Prostate gland (tissue), 2 donors: ENCODE data around the gene ZMIZ1.

Experiments
- POLR2A ChIP-seq: fragments of 450-650 bp; IDR thresholded peaks from one replicate; pipeline ENCODE4 v1.6.1; 2016; ENCODE audit warnings: antibody characterized with exemption, mild to moderate bottlenecking
- POLR2AphosphoS5 ChIP-seq: sonication (generic); formaldehyde crosslinking; IDR thresholded peaks from one replicate; pipeline ENCODE4 v1.6.1; 2017; ENCODE audit warnings: antibody characterized with exemption
- TF ChIP-seq, protein P1 (sequence below), 4 experiments: fragments of 200-600 bp in 2 of 4; fragments of 450-650 bp in 2 of 4; sonication (generic) in 2 of 4; IDR thresholded peaks; 1 replicate in 3 of 4; 2 replicates in 1 of 4; pipeline ENCODE4 v1.5.1; 2016 to 2019; ENCODE audit warnings: antibody characterized with exemption in 4 of 4, mild to moderate bottlenecking in 2 of 4, moderate library complexity in 2 of 4

DNA sequence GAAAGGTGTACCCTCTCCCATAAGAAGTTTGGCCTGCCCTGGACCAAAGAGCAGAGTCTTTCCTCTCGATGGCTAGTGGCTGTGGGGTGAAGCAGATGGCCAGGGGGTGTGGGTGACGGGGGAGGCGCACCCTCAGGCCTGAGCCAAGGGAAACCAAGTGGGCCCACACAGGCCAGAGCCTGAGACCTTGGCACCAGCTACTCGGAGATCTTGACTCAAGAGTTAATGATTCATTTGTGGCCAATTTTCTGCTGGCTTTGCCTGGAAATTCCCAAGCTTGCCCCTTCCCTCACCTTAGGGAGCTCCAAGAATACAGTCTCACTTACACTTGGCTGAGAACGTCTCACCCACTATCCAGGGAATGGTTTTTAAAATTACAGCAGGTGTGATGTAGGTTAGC is 42.7 kb downstream of the ZMIZ1 start:
- TF ChIP-seq POLR2A (no peak), POLR2AphosphoS5 (no peak)
- TF ChIP-seq, protein P1, sequence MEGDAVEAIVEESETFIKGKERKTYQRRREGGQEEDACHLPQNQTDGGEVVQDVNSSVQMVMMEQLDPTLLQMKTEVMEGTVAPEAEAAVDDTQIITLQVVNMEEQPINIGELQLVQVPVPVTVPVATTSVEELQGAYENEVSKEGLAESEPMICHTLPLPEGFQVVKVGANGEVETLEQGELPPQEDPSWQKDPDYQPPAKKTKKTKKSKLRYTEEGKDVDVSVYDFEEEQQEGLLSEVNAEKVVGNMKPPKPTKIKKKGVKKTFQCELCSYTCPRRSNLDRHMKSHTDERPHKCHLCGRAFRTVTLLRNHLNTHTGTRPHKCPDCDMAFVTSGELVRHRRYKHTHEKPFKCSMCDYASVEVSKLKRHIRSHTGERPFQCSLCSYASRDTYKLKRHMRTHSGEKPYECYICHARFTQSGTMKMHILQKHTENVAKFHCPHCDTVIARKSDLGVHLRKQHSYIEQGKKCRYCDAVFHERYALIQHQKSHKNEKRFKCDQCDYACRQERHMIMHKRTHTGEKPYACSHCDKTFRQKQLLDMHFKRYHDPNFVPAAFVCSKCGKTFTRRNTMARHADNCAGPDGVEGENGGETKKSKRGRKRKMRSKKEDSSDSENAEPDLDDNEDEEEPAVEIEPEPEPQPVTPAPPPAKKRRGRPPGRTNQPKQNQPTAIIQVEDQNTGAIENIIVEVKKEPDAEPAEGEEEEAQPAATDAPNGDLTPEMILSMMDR (IDR thresholded peaks at IDR 0.05): no peak
